Measurements from ENCODE around the gene ZC2HC1C.

The ZC2HC1C gene

DNA sequence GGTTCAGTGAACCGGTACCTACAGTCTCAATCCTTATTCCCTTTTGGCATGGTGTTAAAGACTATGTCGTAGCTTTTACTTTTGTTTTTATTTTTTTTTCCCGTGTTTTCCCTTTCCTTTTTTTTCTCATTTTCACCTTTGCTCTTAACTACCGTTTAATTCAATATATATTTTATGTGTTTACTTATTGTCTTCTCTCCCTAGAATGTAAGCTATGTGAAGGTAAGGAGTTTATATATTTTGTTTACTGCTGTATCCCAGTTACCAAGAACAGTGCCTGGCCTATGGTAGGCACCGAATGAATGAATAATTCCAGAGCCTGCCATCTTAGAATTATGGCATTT is 17.9 kb upstream of the ZC2HC1C start:
- Histone ChIP-seq H3K27me3 (replicated peaks; ENCODE audit: control insufficient read depth, insufficient read depth, low read length, poor library complexity, severe bottlenecking) (no peaks in the 10 kb centered on the region), H3K4me1 (ENCODE audit: control insufficient read depth, insufficient read depth, low read length, poor library complexity, severe bottlenecking) (peaks cover 9% of the 10 kb centered on the region), H3K9me3 (ENCODE audit: control insufficient read depth, low read length) (no peaks in the 10 kb centered on the region), H3K36me3 (ENCODE audit: control insufficient read depth, insufficient read depth, low read length) (no peaks in the 10 kb centered on the region), H3K4me3 (ENCODE audit: insufficient read depth, low read depth, low read length, poor library complexity, severe bottlenecking) (peak overlapping the region; percentile 76), H3K27ac (ENCODE audit: insufficient read depth, low read length, poor library complexity, severe bottlenecking) (peak overlapping the region; percentile 75)
- DNase-seq, result no peak

DNA sequence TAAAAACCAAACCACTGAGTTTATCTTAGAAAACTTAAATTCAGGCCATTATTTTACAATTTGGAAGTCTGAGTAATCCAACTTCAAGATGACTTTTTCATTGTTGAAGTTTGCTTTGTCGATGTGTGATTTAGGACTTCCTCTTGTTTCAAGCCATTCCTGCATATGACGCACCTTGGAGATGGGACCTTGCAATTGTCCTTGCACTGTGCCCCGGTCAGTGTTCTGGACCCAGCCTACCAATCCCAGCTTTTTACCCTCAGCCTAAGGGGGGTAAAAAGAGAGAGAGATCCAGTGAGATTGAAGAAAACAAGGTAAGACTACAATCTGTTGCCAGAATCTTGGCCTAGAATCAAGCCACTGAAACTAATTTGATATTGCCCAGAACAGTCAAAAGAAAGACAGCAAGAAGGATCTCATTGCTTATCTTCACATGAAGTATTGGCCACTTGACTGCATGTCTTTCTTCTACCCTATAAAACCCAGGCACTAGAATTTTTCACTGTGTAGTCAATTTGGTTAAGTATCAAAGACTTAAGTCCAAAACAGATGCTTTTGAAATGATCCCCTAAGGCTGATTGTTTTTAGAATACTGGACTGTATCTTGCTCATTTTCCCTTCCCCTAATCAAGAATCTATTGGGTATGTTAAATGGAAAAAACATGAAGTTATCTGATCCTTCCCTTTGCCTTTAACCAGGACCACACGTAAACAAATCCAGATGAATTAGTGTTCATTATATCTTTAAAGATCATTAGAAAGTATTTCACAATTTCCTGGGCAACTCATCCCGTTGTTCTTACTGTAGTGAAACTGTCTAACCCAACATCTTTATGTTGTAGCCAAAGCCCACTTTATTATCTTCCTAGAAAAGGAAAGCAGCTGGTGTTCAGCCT is 15.8 kb upstream of the ZC2HC1C start:
- no peak overlapping the region for H3K4me3 ChIP-seq (ENCODE audit: insufficient read depth, low read depth, low read length, poor library complexity, severe bottlenecking)
- peaks cover 9% of the 10 kb centered on the region for H3K4me1 ChIP-seq (ENCODE audit: control insufficient read depth, insufficient read depth, low read length, poor library complexity, severe bottlenecking)
- no peak overlapping the region for H3K27ac ChIP-seq (ENCODE audit: insufficient read depth, low read length, poor library complexity, severe bottlenecking)
- no peak for DNase-seq
- H3K36me3 ChIP-seq (ENCODE audit: control insufficient read depth, insufficient read depth, low read length), result no peaks in the 10 kb centered on the region
- no peaks in the 10 kb centered on the region for H3K9me3 ChIP-seq (ENCODE audit: control insufficient read depth, low read length)
- H3K27me3 ChIP-seq (replicated peaks; ENCODE audit: control insufficient read depth, insufficient read depth, low read length, poor library complexity, severe bottlenecking), result no peaks in the 10 kb centered on the region

DNA sequence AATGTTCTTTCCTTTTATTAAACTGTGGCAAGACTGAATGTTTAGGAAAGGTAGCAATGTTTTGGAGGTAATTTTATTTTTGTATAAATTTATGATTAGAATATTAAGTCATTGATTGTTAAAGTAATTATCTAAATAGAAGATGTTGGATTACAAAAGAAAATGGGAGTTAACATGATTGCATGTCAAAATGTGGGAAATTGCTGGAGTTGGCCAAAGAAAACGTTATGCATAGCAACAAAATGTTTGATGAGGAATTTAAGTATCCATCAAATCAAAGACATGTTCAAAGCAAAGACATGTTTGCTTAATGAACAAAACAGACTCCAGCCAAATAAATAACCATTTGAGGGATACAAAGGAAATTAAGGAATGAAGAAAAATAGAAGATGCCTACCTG is 15.0 kb upstream of the ZC2HC1C start:
- DNase-seq, result no peak
- Histone ChIP-seq H3K27me3 (replicated peaks; ENCODE audit: control insufficient read depth, insufficient read depth, low read length, poor library complexity, severe bottlenecking) (no peaks in the 10 kb centered on the region), H3K36me3 (ENCODE audit: control insufficient read depth, insufficient read depth, low read length) (no peaks in the 10 kb centered on the region), H3K4me3 (ENCODE audit: insufficient read depth, low read depth, low read length, poor library complexity, severe bottlenecking) (no peak overlapping the region), H3K9me3 (ENCODE audit: control insufficient read depth, low read length) (no peaks in the 10 kb centered on the region), H3K27ac (ENCODE audit: insufficient read depth, low read length, poor library complexity, severe bottlenecking) (no peak overlapping the region), H3K4me1 (ENCODE audit: control insufficient read depth, insufficient read depth, low read length, poor library complexity, severe bottlenecking) (peaks cover 9% of the 10 kb centered on the region)

DNA sequence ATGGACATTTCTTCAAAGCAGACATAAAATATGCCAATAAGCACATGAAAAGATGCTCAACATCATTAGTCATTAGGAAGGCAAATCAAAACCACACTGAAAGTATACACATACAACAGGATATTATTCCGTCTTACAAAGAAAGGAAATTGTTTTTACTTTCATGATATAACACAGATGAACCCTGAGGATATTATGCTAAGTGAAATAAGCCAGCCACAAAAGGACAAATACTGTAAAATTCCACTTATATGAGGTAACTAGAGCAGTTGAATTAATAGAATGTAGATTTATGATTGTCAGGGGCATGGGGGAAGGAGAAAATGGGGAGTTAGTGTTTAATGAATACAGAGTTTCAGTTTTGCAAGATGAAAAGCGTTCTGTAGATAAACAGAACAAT is 9.8 kb upstream of the ZC2HC1C start:
- Histone ChIP-seq H3K4me3 (ENCODE audit: insufficient read depth, low read depth, low read length, poor library complexity, severe bottlenecking) (no peak overlapping the region), H3K27ac (ENCODE audit: insufficient read depth, low read length, poor library complexity, severe bottlenecking) (no peak overlapping the region), H3K27me3 (replicated peaks; ENCODE audit: control insufficient read depth, insufficient read depth, low read length, poor library complexity, severe bottlenecking) (no peaks in the 10 kb centered on the region), H3K4me1 (ENCODE audit: control insufficient read depth, insufficient read depth, low read length, poor library complexity, severe bottlenecking) (peaks cover 5% of the 10 kb centered on the region), H3K9me3 (ENCODE audit: control insufficient read depth, low read length) (no peaks in the 10 kb centered on the region), H3K36me3 (ENCODE audit: control insufficient read depth, insufficient read depth, low read length) (no peaks in the 10 kb centered on the region)
- no peak for DNase-seq

DNA sequence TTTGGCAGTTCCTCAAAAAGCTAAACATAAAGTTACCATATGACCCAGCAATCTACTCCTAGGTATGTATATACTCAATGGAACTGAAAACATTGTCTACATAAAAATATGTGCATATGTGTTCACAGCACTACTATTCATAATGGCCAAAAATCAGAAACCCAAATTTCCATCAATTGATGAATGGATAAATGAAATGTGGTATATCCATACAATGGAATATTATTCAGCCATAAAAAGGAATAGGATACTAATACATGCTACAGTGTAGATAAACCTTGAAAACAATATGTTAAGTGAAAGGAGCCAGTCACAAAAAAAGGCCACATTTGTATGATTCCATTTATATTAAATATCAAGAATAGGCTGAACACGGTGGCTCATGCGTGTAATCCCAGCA is 9.0 kb upstream of the ZC2HC1C start:
- no peak for DNase-seq
- H3K36me3 ChIP-seq (ENCODE audit: control insufficient read depth, insufficient read depth, low read length), result no peaks in the 10 kb centered on the region
- H3K9me3 ChIP-seq (ENCODE audit: control insufficient read depth, low read length), result no peaks in the 10 kb centered on the region
- H3K4me1 ChIP-seq (ENCODE audit: control insufficient read depth, insufficient read depth, low read length, poor library complexity, severe bottlenecking), result peaks cover 5% of the 10 kb centered on the region
- no peaks in the 10 kb centered on the region for H3K27me3 ChIP-seq (replicated peaks; ENCODE audit: control insufficient read depth, insufficient read depth, low read length, poor library complexity, severe bottlenecking)
- no peak overlapping the region for H3K4me3 ChIP-seq (ENCODE audit: insufficient read depth, low read depth, low read length, poor library complexity, severe bottlenecking)
- H3K27ac ChIP-seq (ENCODE audit: insufficient read depth, low read length, poor library complexity, severe bottlenecking), result no peak overlapping the region

DNA sequence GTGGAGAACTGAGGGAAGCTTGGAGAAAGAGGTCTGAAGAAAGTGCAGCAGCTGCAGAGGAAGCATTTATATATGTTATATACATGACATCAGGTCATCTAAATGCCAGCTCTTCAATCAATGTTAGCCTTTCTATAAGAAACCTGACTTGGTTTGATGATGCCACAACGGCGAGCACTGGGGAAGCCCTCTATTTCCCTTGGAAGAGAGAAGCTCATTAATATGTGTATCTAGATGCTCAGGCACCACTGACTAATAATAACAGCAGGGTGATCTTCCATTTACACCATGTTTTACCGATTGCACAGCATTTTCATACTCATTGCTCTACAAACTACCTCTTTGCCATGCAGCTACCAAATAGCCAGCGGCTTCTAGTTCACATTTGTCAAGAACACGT is 6.4 kb upstream of the ZC2HC1C start:
- H3K27me3 ChIP-seq (replicated peaks; ENCODE audit: control insufficient read depth, insufficient read depth, low read length, poor library complexity, severe bottlenecking), result no peaks in the 10 kb centered on the region
- no peaks in the 10 kb centered on the region for H3K36me3 ChIP-seq (ENCODE audit: control insufficient read depth, insufficient read depth, low read length)
- H3K27ac ChIP-seq (ENCODE audit: insufficient read depth, low read length, poor library complexity, severe bottlenecking), result peak overlapping the region; percentile 77
- H3K4me3 ChIP-seq (ENCODE audit: insufficient read depth, low read depth, low read length, poor library complexity, severe bottlenecking), result peak overlapping the region; percentile 80
- no peak for DNase-seq
- no peaks in the 10 kb centered on the region for H3K9me3 ChIP-seq (ENCODE audit: control insufficient read depth, low read length)
- peaks cover 5% of the 10 kb centered on the region for H3K4me1 ChIP-seq (ENCODE audit: control insufficient read depth, insufficient read depth, low read length, poor library complexity, severe bottlenecking)

DNA sequence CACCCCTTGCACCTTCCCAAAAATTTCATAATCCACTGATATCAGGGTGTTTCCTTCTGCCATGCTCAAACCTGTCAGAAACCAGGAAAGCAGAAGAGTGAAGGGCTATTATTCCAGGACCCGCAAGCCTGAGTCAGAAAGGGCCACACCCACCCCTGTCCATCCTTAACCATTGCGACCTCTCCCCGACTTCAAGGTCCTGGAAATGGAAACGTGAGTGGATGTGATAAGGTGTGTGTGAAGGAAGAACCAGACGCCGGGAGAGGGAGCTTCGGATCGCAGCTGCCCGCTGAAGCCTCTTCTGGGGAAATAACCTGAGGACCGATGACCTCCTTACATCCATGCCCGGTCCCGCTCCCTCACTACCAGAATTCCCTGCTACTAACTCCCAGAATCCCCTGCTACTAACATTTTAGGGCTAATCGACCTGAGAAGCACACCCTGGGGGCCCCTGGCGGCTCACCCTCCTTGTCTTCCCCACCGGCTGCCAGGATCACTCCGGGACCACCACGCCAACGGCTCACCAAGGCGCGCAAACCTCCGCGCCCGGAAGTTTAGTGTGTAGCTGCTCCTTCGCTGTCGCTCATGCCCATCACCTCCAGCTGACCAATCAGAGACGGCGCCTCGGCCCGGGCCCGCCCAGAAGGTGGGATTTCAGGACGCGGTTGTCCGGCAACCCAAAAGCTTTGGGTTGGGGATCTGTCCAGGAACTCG is 5.8 kb upstream of the ZC2HC1C start, which contains the start of gene ACYP1:
TSS of gene ACYP1 (minus strand) at position 534 of the 714 bp plus-strand sequence. CDS start at position 63, 471 bp downstream.
- no peaks in the 10 kb centered on the region for H3K36me3 ChIP-seq (ENCODE audit: control insufficient read depth, insufficient read depth, low read length)
- peaks cover 5% of the 10 kb centered on the region for H3K4me1 ChIP-seq (ENCODE audit: control insufficient read depth, insufficient read depth, low read length, poor library complexity, severe bottlenecking)
- no peaks in the 10 kb centered on the region for H3K9me3 ChIP-seq (ENCODE audit: control insufficient read depth, low read length)
- no peaks in the 10 kb centered on the region for H3K27me3 ChIP-seq (replicated peaks; ENCODE audit: control insufficient read depth, insufficient read depth, low read length, poor library complexity, severe bottlenecking)
- H3K27ac ChIP-seq (ENCODE audit: insufficient read depth, low read length, poor library complexity, severe bottlenecking), result peak within 1 kb of the TSS; percentile 77
- peak within 1 kb of the TSS; percentile 80 for H3K4me3 ChIP-seq (ENCODE audit: insufficient read depth, low read depth, low read length, poor library complexity, severe bottlenecking)
- DNase-seq, result peak; percentile 75 to 86 (median 83)

DNA sequence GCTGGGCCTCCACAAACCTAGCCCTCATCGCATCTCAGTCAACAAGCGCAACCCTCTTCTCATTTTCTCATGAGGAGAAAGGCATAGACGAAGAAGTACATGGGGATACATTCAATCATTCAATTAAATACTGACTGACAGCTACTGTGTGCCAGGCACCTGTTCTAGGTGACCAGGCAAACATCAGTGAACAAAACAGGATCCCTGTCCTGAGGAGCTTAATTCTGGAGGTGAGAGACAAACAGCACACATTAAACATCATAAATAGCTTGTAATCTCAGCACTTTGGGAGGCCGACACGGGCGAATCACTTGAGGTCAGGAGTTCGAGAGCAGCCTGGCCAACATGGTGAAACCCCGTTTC is 5.3 kb upstream of the ZC2HC1C start:
- no peaks in the 10 kb centered on the region for H3K9me3 ChIP-seq (ENCODE audit: control insufficient read depth, low read length)
- H3K27me3 ChIP-seq (replicated peaks; ENCODE audit: control insufficient read depth, insufficient read depth, low read length, poor library complexity, severe bottlenecking), result no peaks in the 10 kb centered on the region
- no peak for DNase-seq
- H3K36me3 ChIP-seq (ENCODE audit: control insufficient read depth, insufficient read depth, low read length), result no peaks in the 10 kb centered on the region
- peak overlapping the region; percentile 77 for H3K27ac ChIP-seq (ENCODE audit: insufficient read depth, low read length, poor library complexity, severe bottlenecking)
- H3K4me3 ChIP-seq (ENCODE audit: insufficient read depth, low read depth, low read length, poor library complexity, severe bottlenecking), result peak overlapping the region; percentile 80
- peaks cover 9% of the 10 kb centered on the region for H3K4me1 ChIP-seq (ENCODE audit: control insufficient read depth, insufficient read depth, low read length, poor library complexity, severe bottlenecking)

DNA sequence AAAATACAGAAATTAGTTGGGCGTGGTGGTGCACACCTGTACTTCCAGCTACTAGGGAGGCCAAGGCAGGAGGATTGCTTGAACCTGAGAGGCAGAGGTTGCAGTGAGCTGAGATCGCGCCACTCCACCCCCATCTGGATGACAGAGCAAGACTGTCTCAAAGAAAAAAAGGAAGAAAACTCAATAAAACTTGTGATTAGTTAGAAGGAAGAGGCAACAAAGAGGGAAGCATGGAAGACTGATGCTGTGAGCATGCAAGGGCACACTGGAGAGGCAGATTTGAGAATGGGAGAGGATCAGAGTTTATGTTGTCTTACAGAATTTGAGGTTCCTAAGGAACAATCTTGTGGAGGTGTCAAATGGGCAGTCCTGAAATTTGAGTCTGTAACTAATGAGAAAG is 2.8 kb upstream of the ZC2HC1C start:
- Histone ChIP-seq H3K27me3 (replicated peaks; ENCODE audit: control insufficient read depth, insufficient read depth, low read length, poor library complexity, severe bottlenecking) (no peaks in the 10 kb centered on the region), H3K4me1 (ENCODE audit: control insufficient read depth, insufficient read depth, low read length, poor library complexity, severe bottlenecking) (peaks cover 13% of the 10 kb centered on the region), H3K9me3 (ENCODE audit: control insufficient read depth, low read length) (no peaks in the 10 kb centered on the region), H3K4me3 (ENCODE audit: insufficient read depth, low read depth, low read length, poor library complexity, severe bottlenecking) (no peak overlapping the region), H3K27ac (ENCODE audit: insufficient read depth, low read length, poor library complexity, severe bottlenecking) (no peak overlapping the region), H3K36me3 (ENCODE audit: control insufficient read depth, insufficient read depth, low read length) (no peaks in the 10 kb centered on the region)
- no peak for DNase-seq

DNA sequence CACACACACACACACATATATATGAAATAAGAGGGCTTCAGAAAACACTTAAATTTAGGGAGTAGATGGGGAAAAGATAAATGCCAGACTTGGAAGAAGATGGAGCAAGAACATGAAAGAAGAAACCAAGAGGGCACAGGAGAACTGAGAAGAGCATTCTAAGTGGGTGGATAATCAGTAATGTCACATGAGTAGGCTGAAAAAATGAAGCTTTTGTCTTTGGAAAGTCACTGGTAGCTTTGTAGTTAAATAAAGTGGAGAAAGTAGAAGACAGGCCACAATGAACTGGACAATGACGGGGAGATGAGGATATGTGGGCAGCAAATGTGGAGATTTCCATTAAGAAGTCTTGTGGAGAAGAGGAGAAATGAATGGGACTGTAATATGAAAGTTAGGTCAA is 2.2 kb upstream of the ZC2HC1C start:
- Histone ChIP-seq H3K36me3 (ENCODE audit: control insufficient read depth, insufficient read depth, low read length) (no peaks in the 10 kb centered on the region), H3K9me3 (ENCODE audit: control insufficient read depth, low read length) (no peaks in the 10 kb centered on the region), H3K27me3 (replicated peaks; ENCODE audit: control insufficient read depth, insufficient read depth, low read length, poor library complexity, severe bottlenecking) (no peaks in the 10 kb centered on the region), H3K27ac (ENCODE audit: insufficient read depth, low read length, poor library complexity, severe bottlenecking) (no peak overlapping the region), H3K4me3 (ENCODE audit: insufficient read depth, low read depth, low read length, poor library complexity, severe bottlenecking) (no peak overlapping the region), H3K4me1 (ENCODE audit: control insufficient read depth, insufficient read depth, low read length, poor library complexity, severe bottlenecking) (peaks cover 13% of the 10 kb centered on the region)
- no peak for DNase-seq
